Thoracic aorta (tissue), 2 donors: ENCODE measurements around the gene D2HGDH. TPM values are rescaled to one million over a fixed set of nuclear protein-coding genes. Genes with fewer than 3 reads are reported as not detected.
"Not testable (repeated sequence)": the region's sequence is repeated elsewhere in the genome, so short reads cannot be mapped to it uniquely, and the experiment has no call there.

Experiments
- ATAC-seq: fragments of 150-250 bp; one replicate; pipeline ENCODE4 v1.8.0; 2017; ENCODE audit warnings: low read depth; ENCODE audit not compliant: insufficient number of reproducible peaks, low FRiP score
- DNase-seq: peaks from one replicate; pipeline ENCODE4 v3.0.0-alpha.2; 2020; ENCODE audit warnings: low spot score
- H3K27ac ChIP-seq, 2 donors: fragments of 200-600 bp; sonication (generic); 1 replicate in 1 of 2; 2 replicates in 1 of 2; pipeline ENCODE4 v1.5.1; 2016; ENCODE audit warnings: mild to moderate bottlenecking in 2 of 2, moderate library complexity in 2 of 2
- H3K27me3 ChIP-seq: fragments of 200-600 bp; sonication (generic); replicated peaks from 2 replicates; pipeline ENCODE4 v1.6.0; 2016; ENCODE audit warnings: mild to moderate bottlenecking; ENCODE audit not compliant: insufficient read depth
- H3K36me3 ChIP-seq: fragments of 200-600 bp; sonication (generic); one replicate; pipeline ENCODE4 v1.5.1; 2016
- H3K4me1 ChIP-seq, 2 donors: fragments of 200-600 bp; sonication (generic); 1 replicate in 1 of 2; 2 replicates in 1 of 2; pipeline versions ENCODE4 v1.5.1 to v1.6.0; 2016; ENCODE audit warnings: low read depth in 2 of 2, mild to moderate bottlenecking in 1 of 2; ENCODE audit not compliant: control insufficient read depth in 1 of 2
- H3K4me3 ChIP-seq: fragments of 200-600 bp; sonication (generic); 2 replicates; pipeline ENCODE4 v1.5.1; 2016; ENCODE audit warnings: mild to moderate bottlenecking
- H3K9me3 ChIP-seq: fragments of 200-600 bp; sonication (generic); 2 replicates; pipeline ENCODE4 v1.5.1; 2016
- total RNA-seq, 2 donors: library from RNA; depleted of rRNA; stranded (reverse); fragments of >200 nt; gene quantifications; one replicate each; pipeline versions ENCODE4 v1.1.0 to v1.2.3, GENCODE V29; 2016
- TF ChIP-seq, protein P1 (sequence below): fragments of 200-600 bp; sonication (generic); IDR thresholded peaks from one replicate; pipeline ENCODE4 v1.5.1; 2019; ENCODE audit warnings: antibody characterized with exemption

Gene D2HGDH
- total RNA-seq, 2 donors from 2014 or later = 11.1 to 38.0 TPM

DNA sequence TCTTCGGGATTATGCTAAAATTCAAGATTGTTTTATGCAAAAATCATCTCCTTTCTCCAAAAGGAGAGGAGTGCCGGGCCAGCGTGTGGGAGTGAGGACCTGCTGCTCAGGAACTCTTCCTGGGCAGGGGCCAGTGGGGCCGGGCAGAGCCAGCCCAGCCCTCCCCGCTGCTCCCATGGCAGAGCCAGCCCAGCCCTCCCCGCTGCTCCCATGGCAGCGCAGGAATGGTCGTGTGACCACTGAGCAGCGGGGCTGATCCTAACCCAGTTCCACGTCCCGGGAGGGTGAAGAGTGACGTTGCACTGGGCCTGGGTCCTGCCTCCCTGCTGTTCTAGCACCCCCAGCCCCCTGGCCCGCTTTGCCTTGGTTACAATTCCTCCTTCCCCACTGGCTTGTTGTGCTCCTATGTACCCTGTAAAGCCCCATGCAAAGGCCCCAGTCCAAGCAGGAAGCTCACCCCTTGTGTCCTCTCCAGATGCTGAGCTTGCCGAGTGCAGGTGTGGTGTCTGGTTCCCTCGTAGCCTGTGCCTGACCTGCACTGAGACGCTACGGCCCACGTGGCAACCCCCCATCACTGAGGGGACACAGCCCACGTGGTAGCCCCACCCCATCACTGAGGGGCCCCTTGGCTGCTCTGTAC lies 63.1 kb downstream of the D2HGDH start:
- no peaks in the 10 kb centered on the region for H3K9me3 ChIP-seq
- DNase-seq (no peak), ATAC-seq (no peak)

DNA sequence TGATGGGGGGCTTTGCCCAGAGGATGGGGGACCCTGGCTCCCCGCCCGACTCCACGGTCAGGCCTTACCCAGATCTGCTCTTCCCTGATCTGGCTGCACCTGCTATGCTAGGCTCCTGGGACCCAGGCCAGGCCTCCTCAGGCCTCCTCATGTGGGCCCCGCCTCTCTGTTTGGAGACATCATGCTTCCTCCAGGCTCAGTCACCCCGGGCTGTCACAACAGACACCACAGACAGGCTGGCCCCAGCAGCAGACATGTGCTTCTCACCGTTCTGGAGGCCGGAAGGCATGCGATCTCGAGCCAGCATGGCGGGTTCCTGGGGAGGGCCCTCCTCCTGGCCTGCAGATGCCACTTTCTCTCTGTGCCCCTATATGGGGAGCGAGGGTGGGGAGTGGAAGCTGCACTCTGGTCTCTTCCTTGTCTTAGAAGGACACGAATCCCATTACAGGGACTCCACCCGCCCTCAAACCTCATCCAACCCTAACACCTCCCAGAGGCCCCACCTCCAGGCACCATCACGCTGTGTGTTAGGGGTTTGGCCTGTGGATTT lies 63.7 kb downstream of the D2HGDH start:
- Histone ChIP-seq H3K36me3 (no peaks in the 10 kb centered on the region), H3K9me3 (no peaks in the 10 kb centered on the region), H3K27ac (no peak overlapping the region), H3K27me3 (no peaks in the 10 kb centered on the region), H3K4me1 (peaks cover 0 to 5% of the 10 kb centered on the region in 2 donors), H3K4me3 (no peak overlapping the region)
- ATAC-seq (no peak), DNase-seq (no peak)
- TF ChIP-seq, protein P1, sequence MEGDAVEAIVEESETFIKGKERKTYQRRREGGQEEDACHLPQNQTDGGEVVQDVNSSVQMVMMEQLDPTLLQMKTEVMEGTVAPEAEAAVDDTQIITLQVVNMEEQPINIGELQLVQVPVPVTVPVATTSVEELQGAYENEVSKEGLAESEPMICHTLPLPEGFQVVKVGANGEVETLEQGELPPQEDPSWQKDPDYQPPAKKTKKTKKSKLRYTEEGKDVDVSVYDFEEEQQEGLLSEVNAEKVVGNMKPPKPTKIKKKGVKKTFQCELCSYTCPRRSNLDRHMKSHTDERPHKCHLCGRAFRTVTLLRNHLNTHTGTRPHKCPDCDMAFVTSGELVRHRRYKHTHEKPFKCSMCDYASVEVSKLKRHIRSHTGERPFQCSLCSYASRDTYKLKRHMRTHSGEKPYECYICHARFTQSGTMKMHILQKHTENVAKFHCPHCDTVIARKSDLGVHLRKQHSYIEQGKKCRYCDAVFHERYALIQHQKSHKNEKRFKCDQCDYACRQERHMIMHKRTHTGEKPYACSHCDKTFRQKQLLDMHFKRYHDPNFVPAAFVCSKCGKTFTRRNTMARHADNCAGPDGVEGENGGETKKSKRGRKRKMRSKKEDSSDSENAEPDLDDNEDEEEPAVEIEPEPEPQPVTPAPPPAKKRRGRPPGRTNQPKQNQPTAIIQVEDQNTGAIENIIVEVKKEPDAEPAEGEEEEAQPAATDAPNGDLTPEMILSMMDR = no peak

More for the DNA sequence above, 63.1 kb downstream of the D2HGDH start:
- Histone ChIP-seq H3K4me1 (no peaks in the 10 kb centered on the region), H3K36me3 (no peaks in the 10 kb centered on the region), H3K4me3 (no peak overlapping the region), H3K27me3 (no peaks in the 10 kb centered on the region), H3K27ac (no peak overlapping the region)
- TF ChIP-seq, protein P1 = no peak

DNA sequence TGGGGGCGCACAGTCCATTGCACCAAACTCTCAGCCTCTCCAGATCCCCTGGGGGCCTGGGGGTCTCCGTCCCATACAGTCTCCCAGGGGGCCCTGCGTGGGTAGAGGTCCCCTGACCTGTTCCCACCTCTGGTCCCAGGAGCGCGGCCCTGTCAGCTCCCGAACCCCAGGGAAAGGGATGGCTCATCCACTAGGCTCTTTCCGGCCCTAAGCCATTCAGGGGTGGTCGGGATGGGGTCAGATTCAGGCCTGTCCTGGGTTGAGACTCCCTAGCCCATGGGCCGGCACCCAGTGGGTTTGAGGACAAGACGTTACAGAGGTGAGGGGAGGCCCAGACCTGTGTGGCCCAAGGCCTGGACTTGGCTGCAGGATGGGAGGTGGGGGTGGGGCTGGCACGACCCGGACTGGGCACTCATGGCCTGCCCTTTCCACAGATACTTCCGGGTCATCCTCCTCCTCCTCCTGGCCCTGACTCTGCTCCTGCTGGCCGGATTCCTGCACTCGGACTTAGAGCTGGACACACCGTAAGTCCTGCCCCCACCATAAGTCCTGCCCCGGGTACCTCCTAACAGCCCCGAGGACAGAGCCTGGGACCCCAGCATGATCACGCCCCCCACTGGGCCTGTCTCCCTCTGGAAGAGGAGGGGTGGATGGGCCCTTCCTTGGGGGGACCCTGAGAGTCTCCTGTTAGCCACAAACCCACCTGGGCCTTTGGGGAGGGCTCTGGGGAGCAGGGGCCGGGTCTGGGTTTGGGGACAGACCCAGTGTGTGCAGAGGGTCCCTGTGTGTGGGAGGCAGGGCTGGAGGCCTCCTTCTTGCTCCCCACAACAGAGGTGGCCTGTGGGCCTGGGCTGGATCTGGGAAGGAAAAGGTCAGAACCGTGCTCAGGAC lies 64.4 kb downstream of the D2HGDH start:
- H3K27me3 ChIP-seq = no peaks in the 10 kb centered on the region
- no peaks in the 10 kb centered on the region for H3K9me3 ChIP-seq
- ATAC-seq (no peak), DNase-seq (no peak)
- H3K27ac ChIP-seq = no peak overlapping the region
- no peaks in the 10 kb centered on the region for H3K36me3 ChIP-seq
- H3K4me3 ChIP-seq = no peak overlapping the region
- TF ChIP-seq, protein P1 = no peak
- peaks cover 0 to 13% of the 10 kb centered on the region in 2 donors for H3K4me1 ChIP-seq

DNA sequence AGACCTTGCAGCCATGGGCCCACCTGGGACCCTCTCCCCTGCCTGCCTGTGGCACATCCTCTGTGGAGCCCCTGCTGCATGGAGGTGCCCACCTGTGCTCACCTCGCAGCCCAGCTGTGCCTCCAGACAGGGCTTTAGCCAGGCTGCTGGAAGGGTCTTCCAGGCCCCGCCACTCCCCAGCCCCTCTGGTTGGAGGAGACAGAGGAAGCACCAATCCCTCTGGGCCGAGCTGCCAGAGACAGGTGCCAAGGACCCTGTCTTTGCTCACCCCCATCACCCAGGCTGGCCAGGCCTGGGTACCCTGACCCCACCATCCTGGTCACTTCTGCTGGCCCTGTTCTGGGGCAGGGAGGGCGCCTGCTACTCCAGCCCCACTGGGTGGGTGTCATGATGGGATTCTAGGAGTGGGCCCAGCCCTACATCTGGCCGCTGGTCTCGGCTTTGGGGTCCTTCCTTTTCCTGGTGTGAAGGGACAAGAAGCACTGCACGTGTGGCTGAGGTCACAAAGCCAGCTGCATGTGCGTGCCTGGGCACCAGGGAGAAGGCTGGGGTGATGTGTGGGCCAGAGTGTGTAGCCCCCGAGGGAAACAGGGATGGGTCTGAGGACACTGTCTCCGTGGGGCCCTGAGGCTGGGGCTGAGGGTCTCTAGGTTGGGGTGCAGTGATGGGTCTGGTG lies 65.2 kb downstream of the D2HGDH start:
- TF ChIP-seq, protein P1 = no peak
- ATAC-seq (no peak), DNase-seq (no peak)
- Histone ChIP-seq H3K36me3 (no peaks in the 10 kb centered on the region), H3K4me3 (no peak overlapping the region), H3K9me3 (no peaks in the 10 kb centered on the region), H3K27ac (no peak overlapping the region), H3K27me3 (no peaks in the 10 kb centered on the region), H3K4me1 (peaks cover 3 to 21% of the 10 kb centered on the region in 2 donors)

DNA sequence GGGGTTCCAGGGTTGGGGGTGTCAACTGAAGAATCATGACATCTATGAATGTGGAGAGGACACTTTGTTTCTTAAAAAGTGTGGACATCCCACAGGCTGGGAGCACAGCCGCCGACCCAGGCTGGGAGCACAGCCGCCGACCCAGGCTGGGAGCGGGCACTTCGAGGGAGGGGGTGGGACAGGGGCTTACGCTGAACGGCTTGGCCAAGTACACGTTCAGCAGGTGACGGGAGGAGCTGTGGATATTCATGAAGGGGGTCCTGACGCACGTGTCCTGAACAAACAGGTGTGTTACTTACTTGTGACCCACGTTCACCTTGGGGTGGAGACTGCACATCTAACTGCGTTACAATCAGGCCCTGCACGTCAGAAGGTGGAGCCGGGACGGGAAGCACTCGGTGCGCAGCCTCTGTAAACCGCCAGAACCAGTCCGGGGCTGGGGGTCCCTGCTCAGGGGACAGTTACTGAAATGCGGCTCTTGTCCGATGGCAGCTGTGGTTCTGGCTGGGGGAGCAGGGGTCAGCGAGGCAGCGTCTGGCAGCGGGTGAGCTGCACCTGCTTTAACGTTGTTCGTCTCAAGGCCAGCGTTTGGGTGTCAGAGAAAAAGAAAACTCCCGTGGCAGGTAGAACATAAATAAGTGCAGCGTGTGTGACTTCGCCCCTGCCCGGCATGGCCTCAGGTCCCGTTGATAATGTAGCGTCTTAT lies 65.9 kb downstream of the D2HGDH start:
- DNase-seq, H3K4me3 ChIP-seq, H3K27me3 ChIP-seq, H3K9me3 ChIP-seq, ATAC-seq, H3K27ac ChIP-seq, H3K36me3 ChIP-seq: not testable (repeated sequence)
- H3K4me1 ChIP-seq = peaks cover 3 to 24% of the 10 kb centered on the region in 2 donors
